ENCODE results near the gene LPIN2. TPM values are rescaled to one million over a fixed set of nuclear protein-coding genes. Genes with fewer than 3 reads are reported as not detected.
A peak's percentile ranks its signal among the peaks of the same experiment; 100 is the strongest.

LPIN2 gene
- total and polyA plus RNA-seq, 2 of the 13 experiments (the other 11 are each of a cell fraction or from before 2014, with no cell fraction given) = 46.0 to 119 TPM

- TF ChIP-seq, protein P1, sequence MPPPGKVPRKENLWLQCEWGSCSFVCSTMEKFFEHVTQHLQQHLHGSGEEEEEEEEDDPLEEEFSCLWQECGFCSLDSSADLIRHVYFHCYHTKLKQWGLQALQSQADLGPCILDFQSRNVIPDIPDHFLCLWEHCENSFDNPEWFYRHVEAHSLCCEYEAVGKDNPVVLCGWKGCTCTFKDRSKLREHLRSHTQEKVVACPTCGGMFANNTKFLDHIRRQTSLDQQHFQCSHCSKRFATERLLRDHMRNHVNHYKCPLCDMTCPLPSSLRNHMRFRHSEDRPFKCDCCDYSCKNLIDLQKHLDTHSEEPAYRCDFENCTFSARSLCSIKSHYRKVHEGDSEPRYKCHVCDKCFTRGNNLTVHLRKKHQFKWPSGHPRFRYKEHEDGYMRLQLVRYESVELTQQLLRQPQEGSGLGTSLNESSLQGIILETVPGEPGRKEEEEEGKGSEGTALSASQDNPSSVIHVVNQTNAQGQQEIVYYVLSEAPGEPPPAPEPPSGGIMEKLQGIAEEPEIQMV (CRISPR knock-in tag; IDR thresholded peaks at IDR 0.05; ENCODE audit: low read depth) = no peak
- TF ChIP-seq TIGD3 (CRISPR knock-in tag; IDR thresholded peaks at IDR 0.05; ENCODE audit: borderline replicate concordance) = no peak
- TF ChIP-seq ZNF724P (CRISPR knock-in tag; IDR thresholded peaks at IDR 0.05; ENCODE audit: borderline replicate concordance) = no peak
- TF ChIP-seq SMARCC2 (IDR thresholded peaks at IDR 0.05) = no peak
- no peak for TF ChIP-seq ZNF136 (CRISPR knock-in tag; IDR thresholded peaks at IDR 0.05; ENCODE audit: low read depth)
- peak; percentile 53; the same call in 1 of the 2 replicates for TF ChIP-seq MIXL1 (CRISPR knock-in tag; IDR thresholded peaks at IDR 0.05)
- TF ChIP-seq RELA (CRISPR knock-in tag; IDR thresholded peaks at IDR 0.05) = peak; percentile 82; the same call in 1 of the 2 replicates
- TF ChIP-seq, protein P2, sequence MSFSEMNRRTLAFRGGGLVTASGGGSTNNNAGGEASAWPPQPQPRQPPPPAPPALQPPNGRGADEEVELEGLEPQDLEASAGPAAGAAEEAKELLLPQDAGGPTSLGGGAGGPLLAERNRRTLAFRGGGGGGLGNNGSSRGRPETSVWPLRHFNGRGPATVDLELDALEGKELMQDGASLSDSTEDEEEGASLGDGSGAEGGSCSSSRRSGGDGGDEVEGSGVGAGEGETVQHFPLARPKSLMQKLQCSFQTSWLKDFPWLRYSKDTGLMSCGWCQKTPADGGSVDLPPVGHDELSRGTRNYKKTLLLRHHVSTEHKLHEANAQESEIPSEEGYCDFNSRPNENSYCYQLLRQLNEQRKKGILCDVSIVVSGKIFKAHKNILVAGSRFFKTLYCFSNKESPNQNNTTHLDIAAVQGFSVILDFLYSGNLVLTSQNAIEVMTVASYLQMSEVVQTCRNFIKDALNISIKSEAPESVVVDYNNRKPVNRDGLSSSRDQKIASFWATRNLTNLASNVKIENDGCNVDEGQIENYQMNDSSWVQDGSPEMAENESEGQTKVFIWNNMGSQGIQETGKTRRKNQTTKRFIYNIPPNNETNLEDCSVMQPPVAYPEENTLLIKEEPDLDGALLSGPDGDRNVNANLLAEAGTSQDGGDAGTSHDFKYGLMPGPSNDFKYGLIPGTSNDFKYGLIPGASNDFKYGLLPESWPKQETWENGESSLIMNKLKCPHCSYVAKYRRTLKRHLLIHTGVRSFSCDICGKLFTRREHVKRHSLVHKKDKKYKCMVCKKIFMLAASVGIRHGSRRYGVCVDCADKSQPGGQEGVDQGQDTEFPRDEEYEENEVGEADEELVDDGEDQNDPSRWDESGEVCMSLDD (CRISPR knock-in tag; IDR thresholded peaks at IDR 0.05; ENCODE audit: borderline replicate concordance) = peak; percentile 95
- TF ChIP-seq IKZF4 (CRISPR knock-in tag; IDR thresholded peaks at IDR 0.05; ENCODE audit: borderline replicate concordance, low read depth, not compliant biosample characterization) = no peak
- no peak for TF ChIP-seq ZBTB14 (CRISPR knock-in tag; IDR thresholded peaks at IDR 0.05)
- TF ChIP-seq ZNF672 (CRISPR knock-in tag; IDR thresholded peaks at IDR 0.05) = no peak
- peak; percentile 86 for TF ChIP-seq RCOR2 (CRISPR knock-in tag; IDR thresholded peaks at IDR 0.05)
- peak; percentile 95 for TF ChIP-seq FOXP4 (CRISPR knock-in tag; IDR thresholded peaks at IDR 0.05)
- TF ChIP-seq, protein P3, sequence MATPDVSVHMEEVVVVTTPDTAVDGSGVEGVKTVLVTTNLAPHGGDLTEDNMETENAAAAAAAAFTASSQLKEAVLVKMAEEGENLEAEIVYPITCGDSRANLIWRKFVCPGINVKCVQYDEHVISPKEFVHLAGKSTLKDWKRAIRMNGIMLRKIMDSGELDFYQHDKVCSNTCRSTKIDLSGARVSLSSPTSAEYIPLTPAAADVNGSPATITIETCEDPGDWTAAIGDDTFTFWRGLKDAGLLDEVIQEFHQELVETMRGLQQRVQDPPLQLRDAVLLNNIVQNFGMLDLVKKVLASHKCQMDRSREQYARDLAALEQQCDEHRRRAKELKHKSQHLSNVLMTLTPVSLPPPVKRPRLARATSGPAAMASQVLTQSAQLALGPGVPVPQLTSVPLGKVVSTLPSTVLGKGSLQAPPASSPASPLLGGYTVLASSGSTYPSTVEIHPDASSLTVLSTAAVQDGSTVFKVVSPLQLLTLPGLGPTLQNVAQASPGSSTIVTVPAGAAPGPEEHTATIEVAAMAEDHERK (CRISPR knock-in tag; IDR thresholded peaks at IDR 0.05; ENCODE audit: low read depth) = no peak
- TF ChIP-seq ZNF138 (CRISPR knock-in tag; IDR thresholded peaks at IDR 0.05; ENCODE audit: low read depth) = no peak
- TF ChIP-seq ZSCAN22 (CRISPR knock-in tag; IDR thresholded peaks at IDR 0.05) = no peak
- no peak for TF ChIP-seq CHCHD3 (CRISPR knock-in tag; IDR thresholded peaks at IDR 0.05)
- TF ChIP-seq, protein P4, sequence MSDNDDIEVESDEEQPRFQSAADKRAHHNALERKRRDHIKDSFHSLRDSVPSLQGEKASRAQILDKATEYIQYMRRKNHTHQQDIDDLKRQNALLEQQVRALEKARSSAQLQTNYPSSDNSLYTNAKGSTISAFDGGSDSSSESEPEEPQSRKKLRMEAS (IDR thresholded peaks at IDR 0.05) = peak; percentile 64
- TF ChIP-seq, protein P5, sequence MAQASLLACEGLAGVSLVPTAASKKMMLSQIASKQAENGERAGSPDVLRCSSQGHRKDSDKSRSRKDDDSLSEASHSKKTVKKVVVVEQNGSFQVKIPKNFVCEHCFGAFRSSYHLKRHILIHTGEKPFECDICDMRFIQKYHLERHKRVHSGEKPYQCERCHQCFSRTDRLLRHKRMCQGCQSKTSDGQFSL (CRISPR knock-in tag; IDR thresholded peaks at IDR 0.05) = no peak
Observed at GRCh38 chr18:2984703-2985261, 28.2 kb downstream of the LPIN2 start (continued).

Data from HepG2 (cell line).